GM18907 (cell line): ENCODE measurements around the gene IFNL1.
"Not testable (repeated sequence)": the region's sequence is repeated elsewhere in the genome, so short reads cannot be mapped to it uniquely, and the experiment has no call there.

Experiments
- ATAC-seq: cut with Tn5 transposase; IDR thresholded peaks from one replicate; pipeline ENCODE4 v1.9.1; 2021; ENCODE audit warnings: mild to moderate bottlenecking, moderate library complexity; ENCODE audit not compliant: unreplicated experiment

The IFNL1 gene

GRCh38 chr19:39307822-39308530, 11.8 kb downstream of the IFNL1 start:
- ATAC-seq: no peak

- ATAC-seq: no peak
Observed at GRCh38 chr19:39308531-39309304, 12.5 kb downstream of the IFNL1 start.

- ATAC-seq: not testable (repeated sequence)
Observed at GRCh38 chr19:39309305-39309670, 13.1 kb downstream of the IFNL1 start.

GRCh38 chr19:39310558-39311311, 14.5 kb downstream of the IFNL1 start:
- no peak for ATAC-seq

- no peak for ATAC-seq
Observed at GRCh38 chr19:39314016-39314728, 18.0 kb downstream of the IFNL1 start.

- ATAC-seq: no peak
Observed at GRCh38 chr19:39315933-39316332, 19.7 kb downstream of the IFNL1 start.

- ATAC-seq: no peak
Observed at GRCh38 chr19:39316627-39317321, 20.6 kb downstream of the IFNL1 start.

GRCh38 chr19:39317476-39317875, 21.3 kb downstream of the IFNL1 start:
- ATAC-seq: no peak

- ATAC-seq: no peak
Observed at GRCh38 chr19:39318071-39318470, 21.9 kb downstream of the IFNL1 start.

GRCh38 chr19:39318690-39319089, 22.5 kb downstream of the IFNL1 start:
- no peak for ATAC-seq

- no peak for ATAC-seq
Observed at GRCh38 chr19:39319098-39319891, 23.1 kb downstream of the IFNL1 start.

- ATAC-seq: no peak
Observed at GRCh38 chr19:39319892-39320248, 23.7 kb downstream of the IFNL1 start.

GRCh38 chr19:39321117-39321831, 25.1 kb downstream of the IFNL1 start:
- no peak for ATAC-seq

- no peak for ATAC-seq
Observed at GRCh38 chr19:39321832-39322176, 25.6 kb downstream of the IFNL1 start.

GRCh38 chr19:39324242-39324842, 28.1 kb downstream of the IFNL1 start:
- ATAC-seq: no peak

GRCh38 chr19:39325778-39326665, 29.8 kb downstream of the IFNL1 start:
- ATAC-seq: no peak

- ATAC-seq: no peak
Observed at GRCh38 chr19:39327363-39328045, 31.3 kb downstream of the IFNL1 start.
